Stimulated activated CD4-positive, alpha-beta T cell treated with anti-CD3 and anti-CD28 coated beads, Interleukin-1b, Interleukin-23, amount 100 ng/mL, for 4 hours (primary cell): ENCODE measurements around the gene RIMBP2.
"Not testable (repeated sequence)": the region's sequence is repeated elsewhere in the genome, so short reads cannot be mapped to it uniquely, and the experiment has no call there.

ENCODE experiments used
- DNase-seq, 2 donors: peaks; one replicate each; pipeline ENCODE4 v3.0.0-alpha.2; 2020; ENCODE audit warnings: low read depth in 2 of 2

Gene RIMBP2

GRCh38 chr12:130739571-130739970 is 23.5 kb upstream of the RIMBP2 start:
- no peak for DNase-seq

- DNase-seq = not testable (repeated sequence)
Observed at GRCh38 chr12:130738403-130738802, 22.3 kb upstream of the RIMBP2 start.

GRCh38 chr12:130737731-130738130 is 21.6 kb upstream of the RIMBP2 start:
- no peak for DNase-seq

GRCh38 chr12:130729344-130729743 is 13.2 kb upstream of the RIMBP2 start:
- no peak for DNase-seq

GRCh38 chr12:130728158-130729058 is 12.3 kb upstream of the RIMBP2 start:
- no peak for DNase-seq

GRCh38 chr12:130719263-130719859 is 3.3 kb upstream of the RIMBP2 start:
- no peak for DNase-seq

- DNase-seq = no peak
Observed at GRCh38 chr12:130717752-130718151, 1.7 kb upstream of the RIMBP2 start.

GRCh38 chr12:130716969-130717366 is 869 bp upstream of the RIMBP2 start:
- DNase-seq = no peak

- DNase-seq = no peak
Observed at GRCh38 chr12:130715150-130715997, 725 bp downstream of the RIMBP2 start.

GRCh38 chr12:130714591-130715149 is 1.4 kb downstream of the RIMBP2 start:
- no peak for DNase-seq

GRCh38 chr12:130714091-130714590 is 2.0 kb downstream of the RIMBP2 start:
- DNase-seq = no peak

- no peak for DNase-seq
Observed at GRCh38 chr12:130713581-130713991, 2.5 kb downstream of the RIMBP2 start.

GRCh38 chr12:130712346-130713065 is 3.6 kb downstream of the RIMBP2 start:
- no peak for DNase-seq

- DNase-seq = no peak
Observed at GRCh38 chr12:130711756-130712155, 4.3 kb downstream of the RIMBP2 start.

- DNase-seq = no peak
Observed at GRCh38 chr12:130710733-130711080, 5.4 kb downstream of the RIMBP2 start.

- DNase-seq = no peak
Observed at GRCh38 chr12:130709971-130710732, 5.9 kb downstream of the RIMBP2 start.

GRCh38 chr12:130709151-130709970 is 6.7 kb downstream of the RIMBP2 start:
- no peak for DNase-seq

GRCh38 chr12:130708648-130709047 is 7.5 kb downstream of the RIMBP2 start:
- no peak for DNase-seq

- DNase-seq = no peak
Observed at GRCh38 chr12:130707571-130707891, 8.6 kb downstream of the RIMBP2 start.
